Tibial artery (tissue), 4 donors: ENCODE measurements around the gene SPRN.

Experiments used
- DNase-seq, 2 donors: peaks; one replicate each; pipeline ENCODE4 v3.0.0-alpha.2; 2019
- H3K27ac ChIP-seq, 2 donors: fragments of 200-600 bp; sonication (generic) in 1 of 2; 1 replicate in 1 of 2; 2 replicates in 1 of 2; pipeline ENCODE4 v1.5.1; 2018 to 2019; ENCODE audit warnings: mild to moderate bottlenecking in 1 of 2
- H3K27me3 ChIP-seq, 2 donors: fragments of 200-600 bp; sonication (generic) in 1 of 2; one replicate each; pipeline versions ENCODE4 v1.5.1 to v1.6.0; 2016 to 2019
- H3K36me3 ChIP-seq, 3 donors: fragments of 200-600 bp; sonication (generic) in 2 of 3; one replicate each; pipeline ENCODE4 v1.5.1; 2016 to 2019; ENCODE audit warnings: mild to moderate bottlenecking in 2 of 3
- H3K4me1 ChIP-seq, 4 donors: fragments of 200-600 bp; sonication (generic) in 2 of 4; 1 replicate in 3 of 4; 2 replicates in 1 of 4; pipeline ENCODE4 v1.5.1; 2016 to 2019
- H3K4me3 ChIP-seq, 2 donors: fragments of 200-600 bp; sonication (generic) in 1 of 2; 1 replicate in 1 of 2; 2 replicates in 1 of 2; pipeline ENCODE4 v1.5.1; 2018 to 2019; ENCODE audit warnings: mild to moderate bottlenecking in 2 of 2
- H3K9me3 ChIP-seq, 3 donors: fragments of 200-600 bp; sonication (generic) in 1 of 3; one replicate each; pipeline ENCODE4 v1.5.1; 2016 to 2019
- CTCF ChIP-seq, 2 experiments: fragments of 200-600 bp in 1 of 2; fragments of 450-650 bp in 1 of 2; IDR thresholded peaks; one replicate each; pipeline ENCODE4 v1.5.1; 2017 to 2019; ENCODE audit warnings: antibody characterized with exemption in 2 of 2, mild to moderate bottlenecking in 1 of 2, moderate library complexity in 1 of 2
- intact Hi-C: fragments of 100-400 bp; cut with DNase I; formaldehyde crosslinking; loops from one replicate; pipeline ENCODE4 v1.15.0; 2023; ENCODE audit warnings: low total_unique reads

SPRN gene

GRCh38 chr10:133454204-133454893, 29.9 kb upstream of the SPRN start:
- no peak for TF ChIP-seq CTCF (IDR thresholded peaks at IDR 0.05)
- H3K4me3 ChIP-seq: no peak overlapping the region
- peak in 1 of 2 donors; percentile 63 for DNase-seq
- H3K27me3 ChIP-seq: no peaks in the 10 kb centered on the region
- no peak overlapping the region for H3K27ac ChIP-seq
- intact Hi-C loops: no loop called here
- no peaks in the 10 kb centered on the region for H3K4me1 ChIP-seq
- H3K36me3 ChIP-seq: peaks cover 0 to 28% (median 5%) of the 10 kb centered on the region in 3 donors
- peaks cover 0 to 1% (median 1%) of the 10 kb centered on the region in 3 donors for H3K9me3 ChIP-seq

DNA sequence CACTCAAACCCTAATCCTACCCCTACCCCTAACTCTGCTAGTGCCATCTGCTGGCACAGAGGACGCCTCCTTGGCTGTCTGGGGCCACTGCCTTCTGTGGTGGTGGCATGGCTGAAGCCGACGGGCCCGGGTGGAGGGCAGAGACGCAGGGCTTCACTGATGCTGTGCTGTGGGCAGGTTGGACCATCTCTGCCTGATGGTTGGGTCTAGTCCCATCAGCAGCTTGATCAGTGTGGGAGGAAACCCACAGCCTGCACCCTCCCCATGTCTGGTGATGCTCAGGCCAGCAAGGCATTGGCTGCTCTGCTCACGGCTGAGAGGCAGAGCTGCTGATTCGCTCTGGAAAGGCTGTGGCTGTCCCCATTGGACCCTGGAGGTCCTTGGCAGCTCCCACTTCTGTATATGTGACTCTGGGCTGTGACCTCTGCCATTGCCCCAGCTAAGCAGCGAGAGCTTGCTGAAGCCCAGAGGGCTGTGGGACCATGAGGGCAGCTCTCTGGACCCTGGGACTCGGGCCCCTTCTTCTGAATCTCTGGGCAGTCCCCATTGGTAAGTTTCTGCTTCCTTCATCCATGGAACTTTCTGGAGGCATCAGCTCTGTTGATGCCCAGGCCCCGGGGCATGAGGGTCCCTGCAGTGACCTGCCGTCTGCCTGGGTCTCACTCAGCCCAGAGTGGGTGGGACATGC, 29.2 kb upstream of the SPRN start, which contains the start of gene SCART1:
SCART1 (plus strand) TSS at position 430 of the 688 bp plus-strand sequence; CDS start at position 483, 53 bp downstream.
- H3K9me3 ChIP-seq: peaks cover 0 to 8% (median 8%) of the 10 kb centered on the region in 3 donors
- intact Hi-C loops: no loop called here
- H3K27ac ChIP-seq: no peak within 1 kb of the TSS
- no peaks in the 10 kb centered on the region for H3K27me3 ChIP-seq
- H3K36me3 ChIP-seq: peaks cover 0 to 23% (median 5%) of the 10 kb centered on the region in 3 donors
- no peaks in the 10 kb centered on the region for H3K4me1 ChIP-seq
- DNase-seq: peak in 1 of 2 donors; percentile 40
- no peak for TF ChIP-seq CTCF (IDR thresholded peaks at IDR 0.05)
- no peak within 1 kb of the TSS for H3K4me3 ChIP-seq

GRCh38 chr10:133452453-133452852, 28.0 kb upstream of the SPRN start:
- Histone ChIP-seq H3K4me1 (no peaks in the 10 kb centered on the region), H3K36me3 (peaks cover 2 to 13% (median 4%) of the 10 kb centered on the region in 3 donors), H3K9me3 (peaks cover 0 to 20% (median 14%) of the 10 kb centered on the region in 3 donors), H3K27ac (no peak overlapping the region), H3K27me3 (no peaks in the 10 kb centered on the region), H3K4me3 (no peak overlapping the region)
- intact Hi-C loops: no loop called here
- TF ChIP-seq CTCF (IDR thresholded peaks at IDR 0.05): no peak
- no peak for DNase-seq

GRCh38 chr10:133451346-133451745, 26.9 kb upstream of the SPRN start:
- no peak for DNase-seq
- no peak overlapping the region for H3K27ac ChIP-seq
- H3K4me1 ChIP-seq: no peaks in the 10 kb centered on the region
- intact Hi-C loops: no loop called here
- no peak overlapping the region for H3K4me3 ChIP-seq
- peaks cover 2 to 5% (median 4%) of the 10 kb centered on the region in 3 donors for H3K36me3 ChIP-seq
- H3K27me3 ChIP-seq: no peaks in the 10 kb centered on the region
- no peak for TF ChIP-seq CTCF (IDR thresholded peaks at IDR 0.05)
- peaks cover 3 to 31% (median 22%) of the 10 kb centered on the region in 3 donors for H3K9me3 ChIP-seq

- Histone ChIP-seq H3K27me3 (no peaks in the 10 kb centered on the region), H3K4me1 (no peaks in the 10 kb centered on the region), H3K9me3 (peaks cover 3 to 41% (median 29%) of the 10 kb centered on the region in 3 donors), H3K4me3 (no peak overlapping the region), H3K36me3 (peaks cover 2 to 7% (median 4%) of the 10 kb centered on the region in 3 donors), H3K27ac (no peak overlapping the region)
- intact Hi-C loops: no loop called here
- no peak for DNase-seq
- no peak for TF ChIP-seq CTCF (IDR thresholded peaks at IDR 0.05)
Observed at GRCh38 chr10:133448120-133448519, 23.7 kb upstream of the SPRN start.
